PC-3 (cell line): ENCODE results near the gene TDRKH.

Source experiments
- EZH2 ChIP-seq: fragments of 300-600 bp; sonication (generic); IDR thresholded peaks from one replicate; pipeline ENCODE4 v1.6.1; 2017; ENCODE audit warnings: antibody characterized with exemption, mild to moderate bottlenecking, low read length; ENCODE audit not compliant: unreplicated experiment
- TF ChIP-seq, protein P1 (sequence below): fragments of 300-600 bp; sonication (generic); conservative IDR thresholded peaks from 2 replicates; pipeline ENCODE4 v1.5.1; 2017; ENCODE audit warnings: antibody characterized with exemption, low read depth, mild to moderate bottlenecking, low read length

GRCh38 chr1:151837884-151838221 lies 47.6 kb upstream of the TDRKH start:
- TF ChIP-seq, protein P1, sequence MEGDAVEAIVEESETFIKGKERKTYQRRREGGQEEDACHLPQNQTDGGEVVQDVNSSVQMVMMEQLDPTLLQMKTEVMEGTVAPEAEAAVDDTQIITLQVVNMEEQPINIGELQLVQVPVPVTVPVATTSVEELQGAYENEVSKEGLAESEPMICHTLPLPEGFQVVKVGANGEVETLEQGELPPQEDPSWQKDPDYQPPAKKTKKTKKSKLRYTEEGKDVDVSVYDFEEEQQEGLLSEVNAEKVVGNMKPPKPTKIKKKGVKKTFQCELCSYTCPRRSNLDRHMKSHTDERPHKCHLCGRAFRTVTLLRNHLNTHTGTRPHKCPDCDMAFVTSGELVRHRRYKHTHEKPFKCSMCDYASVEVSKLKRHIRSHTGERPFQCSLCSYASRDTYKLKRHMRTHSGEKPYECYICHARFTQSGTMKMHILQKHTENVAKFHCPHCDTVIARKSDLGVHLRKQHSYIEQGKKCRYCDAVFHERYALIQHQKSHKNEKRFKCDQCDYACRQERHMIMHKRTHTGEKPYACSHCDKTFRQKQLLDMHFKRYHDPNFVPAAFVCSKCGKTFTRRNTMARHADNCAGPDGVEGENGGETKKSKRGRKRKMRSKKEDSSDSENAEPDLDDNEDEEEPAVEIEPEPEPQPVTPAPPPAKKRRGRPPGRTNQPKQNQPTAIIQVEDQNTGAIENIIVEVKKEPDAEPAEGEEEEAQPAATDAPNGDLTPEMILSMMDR: no peak
- TF ChIP-seq EZH2: no peak
